ENCODE data around the gene HOXA1. TPM values are rescaled to one million over a fixed set of nuclear protein-coding genes. Genes with fewer than 3 reads are reported as not detected.

HOXA1 gene
- polyA plus RNA-seq, 2 of the 4 experiments (the other 2 are of a cell fraction), result 2.8 to 5.0 TPM

DNA sequence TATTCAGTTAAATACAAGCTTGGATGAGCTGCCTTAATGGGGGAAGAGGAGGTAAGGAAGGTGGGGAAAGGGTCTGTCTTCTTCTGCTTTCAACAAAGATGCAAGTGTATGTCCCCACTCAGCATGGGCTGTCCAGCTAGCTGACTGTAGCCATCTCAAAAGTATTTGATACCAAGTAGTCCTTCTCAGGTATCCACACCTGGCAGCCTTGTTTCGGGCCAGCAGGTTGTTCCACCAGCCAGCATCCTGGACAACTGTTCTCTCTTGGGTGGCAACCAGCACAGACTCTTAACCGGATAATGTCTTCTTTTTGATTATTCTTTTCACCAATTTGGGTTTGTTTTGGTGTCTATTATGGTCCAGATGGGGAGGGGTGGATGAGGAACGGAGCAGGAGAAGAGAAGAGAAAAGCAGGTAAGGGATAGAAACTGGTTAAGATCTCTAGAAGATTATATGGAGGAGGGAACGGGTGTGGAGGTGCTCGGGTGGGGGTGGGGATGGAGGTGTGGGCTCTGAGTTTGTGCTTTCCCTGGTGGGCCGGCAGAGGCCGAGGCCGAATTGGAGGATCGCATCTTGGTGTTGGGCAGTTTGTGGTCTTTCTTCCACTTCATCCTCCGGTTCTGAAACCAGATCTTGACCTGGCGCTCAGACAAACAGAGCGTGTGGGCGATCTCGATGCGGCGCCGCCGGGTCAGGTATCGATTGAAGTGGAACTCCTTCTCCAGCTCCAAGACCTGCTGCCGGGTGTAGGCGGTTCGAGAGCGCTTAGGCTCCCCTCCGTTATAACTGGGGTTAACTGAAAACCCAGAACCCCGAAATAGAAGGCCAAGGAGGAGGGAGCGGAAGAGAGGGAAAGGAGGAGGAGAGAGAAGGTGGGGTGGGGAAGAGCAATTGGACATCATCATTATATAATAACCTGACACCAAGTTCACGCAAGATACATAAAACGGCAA is 33.3 kb upstream of the HOXA1 start:
- POLR2A ChIA-PET, result no interaction called here

DNA sequence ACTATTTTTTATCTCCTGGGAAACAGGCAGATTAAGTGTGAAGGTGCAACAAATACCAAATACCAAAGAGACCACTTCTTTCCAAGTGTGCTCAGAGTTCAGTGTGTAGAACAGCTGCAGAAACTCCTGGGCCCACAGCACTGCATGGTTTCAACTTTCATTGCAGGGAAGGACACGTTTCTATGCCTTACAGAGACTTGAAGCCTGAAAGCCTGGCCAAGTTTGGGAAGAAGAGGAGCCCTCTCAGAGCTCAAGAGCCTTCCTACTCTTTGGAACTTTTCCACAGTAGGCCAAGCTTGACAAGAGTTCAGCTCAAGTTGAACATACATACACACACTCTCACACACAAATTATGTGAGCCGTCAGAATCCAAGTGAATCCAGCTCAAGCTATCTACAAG is 32.2 kb upstream of the HOXA1 start:
- DNase-seq (ENCODE audit: low read depth in 1 of 2, low spot score in 1 of 2), result no peak

More for the DNA sequence above, 33.3 kb upstream of the HOXA1 start:
- Histone ChIP-seq H3K4me3 (peak overlapping the region; percentile 54; the same call in 1 of the 3 replicates), H3K4me1 (peaks cover 14% of the 10 kb centered on the region; the same call in 2 of the 3 replicates), H3K9me3 (no peaks in the 10 kb centered on the region), H3K27ac (peak overlapping the region in 1 of 2 experiments; percentile 95; a peak in 4 of 6 replicates), H3K4me2 (peak overlapping the region; percentile 63)
- WGBS (ENCODE audit: missing lambda C conversion rate), result 89% methylated on average over 28 of the region's 28 CpGs
- DNase-seq (ENCODE audit: low read depth in 1 of 2, low spot score in 1 of 2) (no peak), FAIRE-seq (no peak), ATAC-seq (no peak)
- CTCF ChIA-PET, result interaction anchor here (1.0 to 3.8 kb wide), 4 partner anchors 9 to 1236 kb away, joined by 3 to 22 read pairs (median 4); partner anchors contain the start of gene HOXA5
- TF ChIP-seq, protein P1, sequence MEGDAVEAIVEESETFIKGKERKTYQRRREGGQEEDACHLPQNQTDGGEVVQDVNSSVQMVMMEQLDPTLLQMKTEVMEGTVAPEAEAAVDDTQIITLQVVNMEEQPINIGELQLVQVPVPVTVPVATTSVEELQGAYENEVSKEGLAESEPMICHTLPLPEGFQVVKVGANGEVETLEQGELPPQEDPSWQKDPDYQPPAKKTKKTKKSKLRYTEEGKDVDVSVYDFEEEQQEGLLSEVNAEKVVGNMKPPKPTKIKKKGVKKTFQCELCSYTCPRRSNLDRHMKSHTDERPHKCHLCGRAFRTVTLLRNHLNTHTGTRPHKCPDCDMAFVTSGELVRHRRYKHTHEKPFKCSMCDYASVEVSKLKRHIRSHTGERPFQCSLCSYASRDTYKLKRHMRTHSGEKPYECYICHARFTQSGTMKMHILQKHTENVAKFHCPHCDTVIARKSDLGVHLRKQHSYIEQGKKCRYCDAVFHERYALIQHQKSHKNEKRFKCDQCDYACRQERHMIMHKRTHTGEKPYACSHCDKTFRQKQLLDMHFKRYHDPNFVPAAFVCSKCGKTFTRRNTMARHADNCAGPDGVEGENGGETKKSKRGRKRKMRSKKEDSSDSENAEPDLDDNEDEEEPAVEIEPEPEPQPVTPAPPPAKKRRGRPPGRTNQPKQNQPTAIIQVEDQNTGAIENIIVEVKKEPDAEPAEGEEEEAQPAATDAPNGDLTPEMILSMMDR (IDR thresholded peaks at IDR 0.05), result no peak
- TF ChIP-seq, protein P2, sequence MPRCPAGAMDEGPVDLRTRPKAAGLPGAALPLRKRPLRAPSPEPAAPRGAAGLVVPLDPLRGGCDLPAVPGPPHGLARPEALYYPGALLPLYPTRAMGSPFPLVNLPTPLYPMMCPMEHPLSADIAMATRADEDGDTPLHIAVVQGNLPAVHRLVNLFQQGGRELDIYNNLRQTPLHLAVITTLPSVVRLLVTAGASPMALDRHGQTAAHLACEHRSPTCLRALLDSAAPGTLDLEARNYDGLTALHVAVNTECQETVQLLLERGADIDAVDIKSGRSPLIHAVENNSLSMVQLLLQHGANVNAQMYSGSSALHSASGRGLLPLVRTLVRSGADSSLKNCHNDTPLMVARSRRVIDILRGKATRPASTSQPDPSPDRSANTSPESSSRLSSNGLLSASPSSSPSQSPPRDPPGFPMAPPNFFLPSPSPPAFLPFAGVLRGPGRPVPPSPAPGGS (IDR thresholded peaks at IDR 0.05), result no peak
- no peak for TF ChIP-seq JUNB (IDR thresholded peaks at IDR 0.05)

DNA sequence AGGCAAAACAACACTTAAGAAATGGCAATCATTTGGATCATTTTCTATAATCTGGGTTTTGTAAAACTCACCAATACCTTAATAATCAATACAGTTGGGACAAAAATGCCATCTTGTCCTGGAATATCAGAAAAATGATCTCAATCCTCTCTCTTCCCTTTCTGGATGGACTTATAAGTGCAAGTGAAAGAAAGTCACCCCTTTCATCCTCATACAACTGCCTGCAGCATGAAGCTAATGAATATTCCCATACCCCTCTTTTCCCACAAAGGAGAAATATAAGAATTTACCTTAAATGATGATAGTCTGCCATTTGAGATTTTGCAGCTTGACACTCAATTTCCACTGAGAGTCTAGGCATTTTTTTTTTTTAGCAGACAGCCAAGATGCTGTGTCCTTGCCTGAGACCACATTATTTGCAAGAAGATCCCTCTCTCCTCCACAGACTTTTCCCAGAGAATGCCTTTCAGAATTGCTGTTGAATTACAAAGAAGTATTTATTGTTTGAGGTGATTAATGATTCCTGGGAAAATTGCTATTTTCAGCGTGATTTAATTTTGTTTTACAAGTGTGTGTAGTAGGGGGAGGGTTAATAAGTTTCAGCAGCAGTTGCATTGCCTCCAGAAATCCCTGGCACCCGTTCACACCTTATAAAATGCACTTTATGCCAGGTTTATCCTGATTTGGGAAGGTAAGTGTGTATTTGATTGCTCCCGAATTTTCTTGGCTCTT is 31.0 kb upstream of the HOXA1 start:
- WGBS (ENCODE audit: missing lambda C conversion rate), result 61% methylated on average over 3 of the region's 3 CpGs
- POLR2A ChIA-PET, result no interaction called here
- FAIRE-seq (no peak), DNase-seq (ENCODE audit: low read depth in 1 of 2, low spot score in 1 of 2) (no peak), ATAC-seq (no peak)
- CTCF ChIA-PET, result interaction anchor here (0.9 to 1.2 kb wide), 4 partner anchors 11 to 273 kb away, joined by 3 to 6 read pairs (median 4); no protein-coding TSS in a partner anchor
- no peaks in the 10 kb centered on the region for H3K9me3 ChIP-seq
- no peak overlapping the region for H3K4me2 ChIP-seq
- TF ChIP-seq, protein P3, sequence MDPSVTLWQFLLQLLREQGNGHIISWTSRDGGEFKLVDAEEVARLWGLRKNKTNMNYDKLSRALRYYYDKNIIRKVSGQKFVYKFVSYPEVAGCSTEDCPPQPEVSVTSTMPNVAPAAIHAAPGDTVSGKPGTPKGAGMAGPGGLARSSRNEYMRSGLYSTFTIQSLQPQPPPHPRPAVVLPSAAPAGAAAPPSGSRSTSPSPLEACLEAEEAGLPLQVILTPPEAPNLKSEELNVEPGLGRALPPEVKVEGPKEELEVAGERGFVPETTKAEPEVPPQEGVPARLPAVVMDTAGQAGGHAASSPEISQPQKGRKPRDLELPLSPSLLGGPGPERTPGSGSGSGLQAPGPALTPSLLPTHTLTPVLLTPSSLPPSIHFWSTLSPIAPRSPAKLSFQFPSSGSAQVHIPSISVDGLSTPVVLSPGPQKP (IDR thresholded peaks at IDR 0.05; ENCODE audit: low read depth, low read length), result no peak
- TF ChIP-seq MAZ (IDR thresholded peaks at IDR 0.05; ENCODE audit: borderline replicate concordance, low read depth, low read length), result no peak
- TF ChIP-seq RAD21 (conservative IDR thresholded peaks at IDR 0.05 in 1 of 2, IDR thresholded peaks at IDR 0.05 in 1 of 2), result no peak
- no peak for TF ChIP-seq NPAS2 (CRISPR knock-in tag; IDR thresholded peaks at IDR 0.05; ENCODE audit: borderline replicate concordance)
- no peak for TF ChIP-seq RFX5 (IDR thresholded peaks at IDR 0.05)
- no peak for TF ChIP-seq ZFP36 (IDR thresholded peaks at IDR 0.05; ENCODE audit: borderline replicate concordance, partially characterized antibody)
- TF ChIP-seq TP53 (CRISPR knock-in tag; IDR thresholded peaks at IDR 0.05), result no peak
- TF ChIP-seq HEYL (CRISPR knock-in tag; IDR thresholded peaks at IDR 0.05), result no peak
- peaks cover 9% of the 10 kb centered on the region for H3K4me1 ChIP-seq
- no peak overlapping the region for H3K27ac ChIP-seq
- H3K4me3 ChIP-seq, result no peak overlapping the region

More for the DNA sequence above, 32.2 kb upstream of the HOXA1 start:
- H3K4me2 ChIP-seq, result no peak overlapping the region
- no peak for ATAC-seq
- peaks cover 12% of the 10 kb centered on the region for H3K4me1 ChIP-seq
- H3K9me3 ChIP-seq, result no peaks in the 10 kb centered on the region
- FAIRE-seq, result peak; percentile 61
- TF ChIP-seq, protein P1 (IDR thresholded peaks at IDR 0.05), result no peak
- WGBS (ENCODE audit: missing lambda C conversion rate), result 73% methylated on average over 2 of the region's 2 CpGs
- no peak overlapping the region for H3K27ac ChIP-seq
- ChIA-PET CTCF (interaction anchor here (0.9 to 1.9 kb wide), 5 partner anchors 8 to 1235 kb away, joined by 3 to 6 read pairs (median 3); no protein-coding TSS in a partner anchor), POLR2A (no interaction called here)
- no peak overlapping the region for H3K4me3 ChIP-seq
